ENCODE results near the gene ESR2.

DNA sequence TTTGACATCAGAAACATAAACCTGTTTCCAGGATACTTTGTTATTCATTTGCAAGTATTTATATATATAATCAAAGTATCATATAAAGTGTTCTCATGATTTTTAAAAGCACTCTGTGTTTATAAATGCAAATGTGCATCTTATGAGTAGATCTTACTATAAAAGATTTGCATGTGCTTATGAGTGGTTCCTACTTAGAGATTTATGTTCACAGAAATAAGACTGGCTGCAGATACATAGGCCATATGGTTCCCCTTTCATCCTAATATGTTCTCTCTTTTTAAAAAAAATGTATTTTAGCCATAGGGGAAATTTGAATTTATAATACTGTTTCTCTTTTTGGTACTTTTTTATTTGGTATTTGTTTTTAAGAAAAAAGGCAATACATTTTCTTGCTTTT is 174.2 kb downstream of the ESR2 start:
- TF ChIP-seq CTCF (IDR thresholded peaks at IDR 0.05), result no peak
- TF ChIP-seq EP300 (IDR thresholded peaks at IDR 0.05), result no peak
